A673 (cell line): ENCODE measurements around the gene GRB14. TPM values are rescaled to one million over a fixed set of nuclear protein-coding genes. Genes with fewer than 3 reads are reported as not detected.

Experiments
- BruUV-seq: library from RNA; stranded (reverse); fragments of 400-500 nt; replicated peaks from 2 replicates; lab custom pipeline; 2021; lab: Mats Ljungman, UMichigan
- CTCF ChIA-PET: fragments of 300-600 bp; sonication (Branson Sonifier 250); formaldehyde crosslinking; loops from one replicate; lab custom pipeline; 2022; ENCODE audit warnings: antibody characterized with exemption; lab: Charles Lee
- POLR2A ChIA-PET: fragments of 300-600 bp; sonication (Branson Sonifier 250); formaldehyde crosslinking; loops from one replicate; lab custom pipeline; 2022; ENCODE audit warnings: antibody characterized with exemption; ENCODE audit not compliant: low non-redundant PET; lab: Charles Lee
- DNase-seq: peaks from one replicate; pipeline ENCODE4 v3.0.0-alpha.2; 2015; ENCODE audit warnings: low spot score
- H3K27ac ChIP-seq: fragments of 200-600 bp; sonication (generic); 2 replicates; pipeline ENCODE4 v1.5.1; 2016; ENCODE audit warnings: mixed run types, low read depth, mild to moderate bottlenecking, mixed read lengths, antibody characterized with exemption, low read length; ENCODE audit not compliant: poor library complexity, severe bottlenecking
- H3K27me3 ChIP-seq: fragments of 200-600 bp; sonication (generic); replicated peaks from 2 replicates; pipeline ENCODE4 v1.6.1; 2017; ENCODE audit warnings: mixed run types, low read depth, mild to moderate bottlenecking, mixed read lengths, antibody characterized with exemption, low read length; ENCODE audit not compliant: insufficient read depth, poor library complexity
- H3K36me3 ChIP-seq: fragments of 200-600 bp; sonication (generic); 2 replicates; pipeline ENCODE4 v1.6.1; 2016; ENCODE audit warnings: mixed run types, mild to moderate bottlenecking, mixed read lengths, antibody characterized with exemption, low read length; ENCODE audit not compliant: insufficient read depth, poor library complexity, severe bottlenecking
- H3K4me1 ChIP-seq: fragments of 200-600 bp; sonication (generic); 2 replicates; pipeline ENCODE4 v1.6.1; 2017; ENCODE audit warnings: mixed run types, mild to moderate bottlenecking, mixed read lengths, antibody characterized with exemption, low read length; ENCODE audit not compliant: insufficient read depth, poor library complexity, severe bottlenecking
- H3K4me3 ChIP-seq: fragments of 200-600 bp; sonication (generic); 2 replicates; pipeline ENCODE4 v1.5.1; 2016; ENCODE audit warnings: low read depth, mixed run types, mild to moderate bottlenecking, mixed read lengths, low read length; ENCODE audit not compliant: poor library complexity, severe bottlenecking
- H3K9me3 ChIP-seq: fragments of 200-600 bp; sonication (generic); 2 replicates; pipeline ENCODE4 v1.6.1; 2016; ENCODE audit warnings: mixed run types, low read depth, mild to moderate bottlenecking, mixed read lengths, antibody characterized with exemption, low read length; ENCODE audit not compliant: poor library complexity, severe bottlenecking
- EZH2 ChIP-seq: fragments of 200-600 bp; sonication (generic); IDR thresholded peaks from 2 replicates; pipeline ENCODE4 v1.6.1; 2017; ENCODE audit warnings: borderline replicate concordance, low read depth, mild to moderate bottlenecking, mixed read lengths, antibody characterized with exemption, low read length; ENCODE audit not compliant: poor library complexity, severe bottlenecking
- intact Hi-C: fragments of 100-400 bp; cut with micrococcal nuclease; formaldehyde crosslinking; loops from one replicate; pipeline ENCODE4 v1.10.0; 2022; ENCODE audit not compliant: unreplicated experiment
- total RNA-seq: library from RNA; stranded (reverse); gene quantifications from 2 replicates; pipeline ENCODE4 v1.2.3, GENCODE V29; 2021
- TF ChIP-seq, protein P1 (sequence below): fragments of 300-800, 200-600 bp; sonication (generic); conservative IDR thresholded peaks from 2 replicates; pipeline ENCODE4 v1.5.1; 2017; ENCODE audit warnings: low read depth, mild to moderate bottlenecking, antibody characterized with exemption, low read length, moderate library complexity, mixed read lengths

GRB14 gene
- total RNA-seq, 1 experiment from 2014 or later = 0.73 TPM

DNA sequence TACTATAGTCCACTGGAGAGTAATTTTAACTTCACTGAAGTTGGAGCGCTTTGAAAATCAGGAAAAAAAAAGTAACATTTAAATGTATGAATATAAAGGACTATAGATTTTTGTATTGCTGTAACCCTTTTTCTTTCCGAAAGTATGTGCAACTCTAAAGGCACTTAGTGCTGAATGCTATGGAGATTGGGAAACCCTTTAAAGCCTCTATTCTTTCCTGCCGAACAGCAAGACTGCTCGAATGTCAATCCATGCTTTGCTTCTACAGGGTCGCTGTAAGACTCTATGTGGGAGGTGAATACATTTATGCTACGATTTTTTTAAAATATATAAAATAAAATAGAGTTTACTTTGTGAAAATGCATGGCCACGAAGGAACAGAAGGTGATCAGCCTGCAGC is 825 bp downstream of the GRB14 start:
- H3K4me3 ChIP-seq = peak overlapping the region; percentile 61
- POLR2A ChIA-PET = no interaction called here

DNA sequence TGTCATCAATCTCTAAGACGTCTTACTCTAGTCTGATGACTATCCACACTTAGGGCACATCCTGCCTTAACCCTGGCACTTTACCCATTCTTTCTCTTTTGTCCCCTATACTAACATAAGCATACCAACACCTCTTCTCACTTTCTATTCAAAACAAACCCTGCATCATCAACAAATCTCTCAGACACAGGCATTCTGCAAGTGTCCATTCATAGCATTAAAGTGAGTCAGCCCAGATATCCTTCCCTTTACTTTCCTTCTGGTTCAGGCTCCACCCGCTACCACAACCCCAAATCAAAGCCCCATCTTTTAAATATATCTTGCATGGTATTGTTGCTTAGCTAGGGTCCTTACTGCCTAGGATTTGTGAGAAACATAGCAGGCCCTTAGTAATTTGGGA is 3.8 kb downstream of the GRB14 start:
- intact Hi-C loops = no loop called here
- no TSS peak for BruUV-seq
- Histone ChIP-seq H3K4me3 (no peak overlapping the region), H3K27me3 (no peaks in the 10 kb centered on the region), H3K27ac (no peak overlapping the region), H3K4me1 (no peaks in the 10 kb centered on the region), H3K9me3 (no peaks in the 10 kb centered on the region), H3K36me3 (no peaks in the 10 kb centered on the region)
- TF ChIP-seq, protein P1, sequence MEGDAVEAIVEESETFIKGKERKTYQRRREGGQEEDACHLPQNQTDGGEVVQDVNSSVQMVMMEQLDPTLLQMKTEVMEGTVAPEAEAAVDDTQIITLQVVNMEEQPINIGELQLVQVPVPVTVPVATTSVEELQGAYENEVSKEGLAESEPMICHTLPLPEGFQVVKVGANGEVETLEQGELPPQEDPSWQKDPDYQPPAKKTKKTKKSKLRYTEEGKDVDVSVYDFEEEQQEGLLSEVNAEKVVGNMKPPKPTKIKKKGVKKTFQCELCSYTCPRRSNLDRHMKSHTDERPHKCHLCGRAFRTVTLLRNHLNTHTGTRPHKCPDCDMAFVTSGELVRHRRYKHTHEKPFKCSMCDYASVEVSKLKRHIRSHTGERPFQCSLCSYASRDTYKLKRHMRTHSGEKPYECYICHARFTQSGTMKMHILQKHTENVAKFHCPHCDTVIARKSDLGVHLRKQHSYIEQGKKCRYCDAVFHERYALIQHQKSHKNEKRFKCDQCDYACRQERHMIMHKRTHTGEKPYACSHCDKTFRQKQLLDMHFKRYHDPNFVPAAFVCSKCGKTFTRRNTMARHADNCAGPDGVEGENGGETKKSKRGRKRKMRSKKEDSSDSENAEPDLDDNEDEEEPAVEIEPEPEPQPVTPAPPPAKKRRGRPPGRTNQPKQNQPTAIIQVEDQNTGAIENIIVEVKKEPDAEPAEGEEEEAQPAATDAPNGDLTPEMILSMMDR = no peak
- no peak for TF ChIP-seq EZH2
- POLR2A ChIA-PET = no interaction called here
- DNase-seq = no peak
- CTCF ChIA-PET = no interaction called here

More for the DNA sequence above, 825 bp downstream of the GRB14 start:
- intact Hi-C loops = no loop called here
- no TSS peak for BruUV-seq
- no peaks in the 10 kb centered on the region for H3K4me1 ChIP-seq
- peak; percentile 14 for DNase-seq
- no peaks in the 10 kb centered on the region for H3K27me3 ChIP-seq
- CTCF ChIA-PET = no interaction called here
- TF ChIP-seq, protein P1 = no peak
- no peak for TF ChIP-seq EZH2
- no peaks in the 10 kb centered on the region for H3K9me3 ChIP-seq
- H3K36me3 ChIP-seq = no peaks in the 10 kb centered on the region
- H3K27ac ChIP-seq = no peak overlapping the region

DNA sequence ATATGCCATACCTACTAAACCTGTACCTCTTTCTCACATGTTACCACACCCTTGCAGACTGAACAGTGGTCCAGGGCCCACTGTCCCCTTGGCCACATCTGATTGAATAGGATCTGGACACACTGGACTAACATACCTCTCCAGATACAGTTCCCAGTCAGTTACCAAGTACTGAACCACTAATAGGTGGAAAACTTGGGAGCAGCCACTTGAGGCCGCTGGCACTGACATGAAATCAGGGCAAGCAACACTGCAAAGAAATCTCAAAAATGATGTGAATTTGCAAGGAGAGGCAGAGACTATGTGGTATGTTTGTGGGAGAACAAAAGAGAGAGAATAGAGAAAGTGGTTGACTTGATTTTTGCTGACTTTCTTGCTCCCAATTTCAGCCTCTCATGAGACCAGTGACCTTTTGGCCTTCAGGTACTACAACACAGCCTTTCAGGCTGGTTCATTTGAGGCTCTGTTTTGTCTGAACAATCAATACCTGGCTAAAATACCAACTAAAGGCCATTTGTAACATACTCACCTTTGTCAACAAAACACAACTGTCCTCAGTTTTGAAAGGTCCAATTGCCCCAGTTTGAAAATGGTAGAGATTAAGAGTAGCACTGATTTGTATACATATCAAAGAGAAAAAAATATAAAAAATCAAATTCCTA is 7.8 kb downstream of the GRB14 start:
- no peaks in the 10 kb centered on the region for H3K4me1 ChIP-seq
- no peak overlapping the region for H3K4me3 ChIP-seq
- no peaks in the 10 kb centered on the region for H3K27me3 ChIP-seq
- H3K9me3 ChIP-seq = no peaks in the 10 kb centered on the region
- no peak overlapping the region for H3K27ac ChIP-seq
- TF ChIP-seq EZH2 = no peak
- TF ChIP-seq, protein P1 = no peak
- DNase-seq = no peak
- H3K36me3 ChIP-seq = no peaks in the 10 kb centered on the region
- no TSS peak for BruUV-seq
- POLR2A ChIA-PET = no interaction called here
- intact Hi-C loops = no loop called here
- CTCF ChIA-PET = no interaction called here
